B cell (primary cell): ENCODE measurements around the gene CNBP. TPM values are rescaled to one million over a fixed set of nuclear protein-coding genes. Genes with fewer than 3 reads are reported as not detected.
"Not testable (repeated sequence)": the region's sequence is repeated elsewhere in the genome, so short reads cannot be mapped to it uniquely, and the experiment has no call there.

Experiments
- ATAC-seq: fragments of 200-7000 bp; cut with Tn5 transposase; one replicate; pipeline ENCODE4 v1.10.0; 2021; ENCODE audit warnings: low read depth, mild to moderate bottlenecking, moderate number of reproducible peaks, moderate library complexity
- CTCF ChIA-PET: fragments of 350-600 bp; sonication (Branson Sonifier 250); formaldehyde crosslinking; loops from one replicate; lab custom pipeline; 2021; ENCODE audit warnings: antibody characterized with exemption, inconsistent platforms; lab: Charles Lee
- POLR2A ChIA-PET: fragments of 350-600 bp; sonication (Branson Sonifier 250); formaldehyde crosslinking; loops from one replicate; lab custom pipeline; 2021; ENCODE audit warnings: antibody characterized with exemption; lab: Charles Lee
- DNase-seq: peaks from one replicate; pipeline ENCODE4 v3.0.0; 2013
- H2AFZ ChIP-seq: 2 replicates; pipeline ENCODE4 v1.6.1; 2012; ENCODE audit warnings: mild to moderate bottlenecking, low read depth, low read length; ENCODE audit not compliant: insufficient read depth, poor library complexity, severe bottlenecking
- H3K27ac ChIP-seq, 2 donors: 1 replicate in 1 of 2; 2 replicates in 1 of 2; pipeline ENCODE4 v1.5.1; 2012 to 2013; ENCODE audit warnings: low read length in 2 of 2, mild to moderate bottlenecking in 2 of 2, moderate library complexity in 1 of 2
- H3K27me3 ChIP-seq, 4 experiments: fragments of 200-600 bp in 1 of 4; sonication (generic) in 1 of 4; replicated peaks in 1 of 4; 1 replicate in 2 of 4; 2 replicates in 2 of 4; pipeline versions ENCODE4 v1.6.1 to v1.7.0; 2013 to 2016; ENCODE audit warnings: low read length in 3 of 4, mild to moderate bottlenecking in 2 of 4, mixed read lengths in 1 of 4, moderate library complexity in 1 of 4; ENCODE audit not compliant: insufficient read depth in 4 of 4, control insufficient read depth in 3 of 4; ENCODE audit errors: control extremely low read depth in 1 of 4
- H3K36me3 ChIP-seq, 2 experiments: replicated peaks in 1 of 2; 1 replicate in 1 of 2; 2 replicates in 1 of 2; pipeline versions ENCODE4 v1.6.1 to v1.7.1; 2013; ENCODE audit warnings: low read length in 1 of 2; ENCODE audit not compliant: insufficient read depth in 2 of 2, control insufficient read depth in 1 of 2; ENCODE audit errors: control extremely low read depth in 1 of 2, extremely low read depth in 1 of 2
- H3K4me1 ChIP-seq, 2 donors: fragments of 200-600 bp in 1 of 2; sonication (generic) in 1 of 2; 1 replicate in 1 of 2; 2 replicates in 1 of 2; pipeline versions ENCODE4 v1.5.1 to v1.6.1; 2013 to 2017; ENCODE audit warnings: low read length in 2 of 2; ENCODE audit not compliant: control insufficient read depth in 2 of 2, insufficient read depth in 2 of 2
- H3K4me2 ChIP-seq: replicated peaks from 2 replicates; pipeline ENCODE3; 2012; ENCODE audit warnings: mild to moderate bottlenecking, low read depth, low read length; ENCODE audit not compliant: poor library complexity, severe bottlenecking
- H3K4me3 ChIP-seq, 5 experiments: fragments of 200-600 bp in 1 of 5; sonication (generic) in 1 of 5; 1 replicate in 3 of 5; 2 replicates in 2 of 5; pipeline versions ENCODE4 v1.5.1 to v1.7.0; 2011 to 2016; ENCODE audit warnings: low read length in 4 of 5, mild to moderate bottlenecking in 4 of 5, low read depth in 2 of 5, control low read depth in 1 of 5, moderate library complexity in 1 of 5; ENCODE audit not compliant: insufficient read depth in 1 of 5; ENCODE audit errors: control extremely low read depth in 1 of 5, extremely low read depth in 1 of 5
- H3K79me2 ChIP-seq: fragments of 200-600 bp; sonication (generic); one replicate; pipeline ENCODE4 v1.6.0; 2016; ENCODE audit warnings: low read length; ENCODE audit not compliant: control insufficient read depth, insufficient read depth
- H3K9ac ChIP-seq: fragments of 200-600 bp; sonication (generic); 2 replicates; pipeline ENCODE4 v1.6.1; 2017; ENCODE audit warnings: mild to moderate bottlenecking, low read length, moderate library complexity
- H3K9me3 ChIP-seq, 3 donors: one replicate each; pipeline versions ENCODE4 v1.6.1 to v1.7.1; 2013; ENCODE audit warnings: low read length in 2 of 3; ENCODE audit not compliant: control insufficient read depth in 2 of 3, insufficient read depth in 1 of 3; ENCODE audit errors: control extremely low read depth in 1 of 3
- H4K20me1 ChIP-seq: 2 replicates; pipeline ENCODE4 v1.6.0; 2012; ENCODE audit warnings: mild to moderate bottlenecking, low read length; ENCODE audit not compliant: insufficient read depth, control insufficient read depth, poor library complexity, severe bottlenecking
- H3K27ac Mint-ChIP-seq: one replicate; pipeline ENCODE4 v1.8.0; 2021; ENCODE audit warnings: mixed read lengths
- H3K27me3 Mint-ChIP-seq: one replicate; pipeline ENCODE4 v1.8.0; 2021; ENCODE audit warnings: mixed read lengths
- H3K4me1 Mint-ChIP-seq: one replicate; pipeline ENCODE4 v1.8.0; 2021; ENCODE audit warnings: mixed read lengths
- H3K4me3 Mint-ChIP-seq: one replicate; pipeline ENCODE4 v1.8.0; 2021; ENCODE audit warnings: mixed read lengths
- H3K9me3 Mint-ChIP-seq: one replicate; pipeline ENCODE4 v1.8.0; 2022; ENCODE audit warnings: mixed read lengths; ENCODE audit not compliant: insufficient read depth
- CTCF ChIP-seq: fragments of 200-600 bp; IDR thresholded peaks from one replicate; pipeline ENCODE4 v1.8.0; 2022; ENCODE audit warnings: antibody characterized with exemption, mild to moderate bottlenecking
- EZH2 ChIP-seq: IDR thresholded peaks from 2 replicates; pipeline ENCODE4 v1.6.1; 2012; ENCODE audit warnings: borderline replicate concordance, low read depth, mild to moderate bottlenecking, moderate library complexity, low read length; ENCODE audit not compliant: insufficient read depth, poor library complexity, severe bottlenecking
- WGBS: methylation state at CpG from one replicate; pipeline ENCODE4 v1.1.5; 2013; ENCODE audit warnings: missing lambda C conversion rate; ENCODE audit not compliant: insufficient coverage; 5-methylcytosine and 5-hydroxymethylcytosine counted together
- intact Hi-C: fragments of 100-400 bp; cut with micrococcal nuclease; formaldehyde crosslinking; loops from one replicate; pipeline ENCODE4 v1.10.0; 2022
- polyA plus RNA-seq: library from polyadenylated mRNA; depleted of rRNA; stranded (reverse); fragments of >200 nt; gene quantifications from 2 replicates; pipeline ENCODE4 v1.2.3, GENCODE V29; 2012
- total RNA-seq, 2 donors: library from RNA; stranded (reverse); fragments of 120-200 nt in 1 of 2; gene quantifications; 1 replicate in 1 of 2; 2 replicates in 1 of 2; pipeline versions ENCODE4 v1.2.3 to v1.2.4, GENCODE V29; 2013 to 2022

Gene CNBP
- total and polyA plus RNA-seq, 2 donors (not counting 1 experiment from before 2014, with no cell fraction given) = 167 to 304 TPM

- Histone ChIP-seq H4K20me1 (no peaks in the 10 kb centered on the region), H3K9ac (no peak overlapping the region), H3K79me2 (no peaks in the 10 kb centered on the region), H3K9me3 (no peaks in the 10 kb centered on the region), H3K36me3 (no peaks in the 10 kb centered on the region), H3K4me2 (no peak overlapping the region), H2AFZ (no peak overlapping the region), H3K4me3 (no peak overlapping the region), H3K27me3 (no peaks in the 10 kb centered on the region), H3K4me1 (peaks cover 13 to 14% of the 10 kb centered on the region in 2 donors), H3K27ac (no peak overlapping the region)
- no peaks in the 10 kb centered on the region for H3K9me3 Mint-ChIP-seq
- 41% methylated on average over 5 of the region's 6 CpGs for WGBS
- no peak overlapping the region for H3K27ac Mint-ChIP-seq
- H3K27me3 Mint-ChIP-seq = no peaks in the 10 kb centered on the region
- no peak for TF ChIP-seq CTCF
- no peak for TF ChIP-seq EZH2
- ATAC-seq (no peak), DNase-seq (no peak)
- peaks cover 20% of the 10 kb centered on the region for H3K4me1 Mint-ChIP-seq
- ChIA-PET POLR2A (interaction anchor here (0.6 kb wide), 1 partner anchor 29 kb away, joined by 3 read pairs; no protein-coding TSS in a partner anchor), CTCF (interaction anchor here (1.4 to 4.1 kb wide), 2 partner anchors 50 to 515 kb away, joined by 3 to 14 read pairs; no protein-coding TSS in a partner anchor)
- intact Hi-C loops = no loop called here
- H3K4me3 Mint-ChIP-seq = no peak overlapping the region
These were observed 12.1 kb upstream of the CNBP start for GRCh38 chr3:129195731-129196256.

GRCh38 chr3:129189793-129190192, 6.1 kb upstream of the CNBP start:
- H4K20me1 ChIP-seq, H3K4me1 ChIP-seq, H3K4me3 Mint-ChIP-seq, H3K27ac ChIP-seq, H2AFZ ChIP-seq, H3K4me2 ChIP-seq, H3K36me3 ChIP-seq, H3K4me3 ChIP-seq, ATAC-seq, H3K27me3 Mint-ChIP-seq, intact Hi-C loops, POLR2A ChIA-PET, H3K27me3 ChIP-seq, H3K9me3 Mint-ChIP-seq, H3K9ac ChIP-seq, DNase-seq, H3K4me1 Mint-ChIP-seq, H3K27ac Mint-ChIP-seq, H3K9me3 ChIP-seq: not testable (repeated sequence)
- CTCF ChIA-PET = interaction anchor here (1.0 to 5.0 kb wide), 2 partner anchors 56 to 136 kb away, joined by 5 to 30 read pairs; no protein-coding TSS in a partner anchor
- peaks cover 21% of the 10 kb centered on the region for H3K79me2 ChIP-seq
- 86% methylated on average over 4 of the region's 8 CpGs for WGBS
